ENCODE measurements around the gene TGFBRAP1. TPM values are rescaled to one million over a fixed set of nuclear protein-coding genes. Genes with fewer than 3 reads are reported as not detected.

TGFBRAP1 gene
- total RNA-seq, 1 experiment from 2014 or later: 22.0 TPM

GRCh38 chr2:105315314-105315713, 14.2 kb downstream of the TGFBRAP1 start:
- no peak for DNase-seq (ENCODE audit: low read depth)

GRCh38 chr2:105313877-105314276, 15.7 kb downstream of the TGFBRAP1 start:
- DNase-seq (ENCODE audit: low read depth): no peak

- no peak for DNase-seq (ENCODE audit: low read depth)
Measured at GRCh38 chr2:105309147-105309545, 20.4 kb downstream of the TGFBRAP1 start.

GRCh38 chr2:105308382-105309146, 21.0 kb downstream of the TGFBRAP1 start:
- DNase-seq (ENCODE audit: low read depth): no peak

GRCh38 chr2:105307962-105308361, 21.6 kb downstream of the TGFBRAP1 start:
- no peak for DNase-seq (ENCODE audit: low read depth)

GRCh38 chr2:105307550-105307949, 22.0 kb downstream of the TGFBRAP1 start:
- DNase-seq (ENCODE audit: low read depth): no peak

GRCh38 chr2:105307146-105307545, 22.4 kb downstream of the TGFBRAP1 start:
- no peak for DNase-seq (ENCODE audit: low read depth)

- DNase-seq (ENCODE audit: low read depth): no peak
Measured at GRCh38 chr2:105301646-105302045, 27.9 kb downstream of the TGFBRAP1 start.

GRCh38 chr2:105299290-105299689, 30.2 kb downstream of the TGFBRAP1 start:
- DNase-seq (ENCODE audit: low read depth): no peak

GRCh38 chr2:105298017-105298416, 31.5 kb downstream of the TGFBRAP1 start:
- no peak for DNase-seq (ENCODE audit: low read depth)

GRCh38 chr2:105297216-105297615, 32.3 kb downstream of the TGFBRAP1 start:
- no peak for DNase-seq (ENCODE audit: low read depth)

GRCh38 chr2:105296017-105296611, 33.4 kb downstream of the TGFBRAP1 start:
- DNase-seq (ENCODE audit: low read depth): no peak

- DNase-seq (ENCODE audit: low read depth): peak; percentile 59
Measured at GRCh38 chr2:105294844-105295481, 34.6 kb downstream of the TGFBRAP1 start.

- DNase-seq (ENCODE audit: low read depth): no peak
Measured at GRCh38 chr2:105294046-105294445, 35.5 kb downstream of the TGFBRAP1 start.

GRCh38 chr2:105291981-105292380, 37.6 kb downstream of the TGFBRAP1 start:
- DNase-seq (ENCODE audit: low read depth): no peak

- peak; percentile 1 for DNase-seq (ENCODE audit: low read depth)
Measured at GRCh38 chr2:105290981-105291660, 38.4 kb downstream of the TGFBRAP1 start.

GRCh38 chr2:105288133-105288532, 41.4 kb downstream of the TGFBRAP1 start:
- no peak for DNase-seq (ENCODE audit: low read depth)

GRCh38 chr2:105287692-105288091, 41.8 kb downstream of the TGFBRAP1 start:
- peak; percentile 32 for DNase-seq (ENCODE audit: low read depth)

- DNase-seq (ENCODE audit: low read depth): no peak
Measured at GRCh38 chr2:105283532-105283931, 46.0 kb downstream of the TGFBRAP1 start.

GRCh38 chr2:105280281-105280680, 49.3 kb downstream of the TGFBRAP1 start:
- DNase-seq (ENCODE audit: low read depth): no peak

- no peak for DNase-seq (ENCODE audit: low read depth)
Measured at GRCh38 chr2:105279126-105279525, 50.4 kb downstream of the TGFBRAP1 start.

GRCh38 chr2:105278654-105279053, 50.9 kb downstream of the TGFBRAP1 start:
- DNase-seq (ENCODE audit: low read depth): no peak
